HG02759 (cell line): ENCODE results near the gene NPDC1.

Source experiments
- ATAC-seq: cut with Tn5 transposase; IDR thresholded peaks from one replicate; pipeline ENCODE4 v1.9.1; 2021; ENCODE audit warnings: mild to moderate bottlenecking, moderate library complexity; ENCODE audit not compliant: unreplicated experiment

Gene NPDC1, protein sequence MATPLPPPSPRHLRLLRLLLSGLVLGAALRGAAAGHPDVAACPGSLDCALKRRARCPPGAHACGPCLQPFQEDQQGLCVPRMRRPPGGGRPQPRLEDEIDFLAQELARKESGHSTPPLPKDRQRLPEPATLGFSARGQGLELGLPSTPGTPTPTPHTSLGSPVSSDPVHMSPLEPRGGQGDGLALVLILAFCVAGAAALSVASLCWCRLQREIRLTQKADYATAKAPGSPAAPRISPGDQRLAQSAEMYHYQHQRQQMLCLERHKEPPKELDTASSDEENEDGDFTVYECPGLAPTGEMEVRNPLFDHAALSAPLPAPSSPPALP

DNA sequence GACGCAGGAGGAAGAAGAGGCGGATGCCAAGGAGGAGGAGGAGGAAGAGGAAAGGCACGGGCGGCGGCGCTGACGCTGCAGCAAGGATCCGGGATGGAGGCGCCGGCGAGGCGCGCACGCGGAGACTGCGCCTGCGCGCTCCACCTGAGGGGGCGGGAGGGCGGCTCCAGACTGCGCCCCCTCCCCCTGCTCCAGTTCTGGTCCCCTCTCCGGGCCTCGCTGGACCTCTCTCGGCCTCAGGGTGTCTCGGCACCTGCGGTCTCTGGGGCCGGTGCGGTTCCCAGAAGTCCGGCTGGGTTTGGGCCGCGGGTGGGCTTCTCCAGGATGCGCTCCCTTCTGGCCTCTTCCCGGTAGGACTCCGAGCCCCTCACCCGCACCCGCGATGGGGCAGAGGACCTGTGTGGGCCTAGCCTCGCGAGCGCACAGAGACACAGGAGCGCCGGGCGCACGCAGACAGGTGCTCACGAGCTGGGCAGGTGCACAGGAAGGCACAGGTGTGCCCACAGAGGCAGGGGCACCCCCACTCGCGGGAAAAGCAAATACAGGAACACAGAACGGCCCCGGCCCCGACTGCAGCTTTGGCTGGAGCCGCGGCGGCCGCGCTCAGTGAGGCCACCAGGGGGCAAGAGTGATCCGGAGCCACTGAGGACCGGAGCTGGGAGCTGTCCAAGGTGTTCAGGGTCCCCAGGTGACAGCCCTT, at the start of gene NPDC1:
TSS of gene NPDC1 (minus strand) at position 90 of the 700 bp plus-strand sequence. CDS start 188 bp downstream, outside the sequence.
- ATAC-seq = no peak

DNA sequence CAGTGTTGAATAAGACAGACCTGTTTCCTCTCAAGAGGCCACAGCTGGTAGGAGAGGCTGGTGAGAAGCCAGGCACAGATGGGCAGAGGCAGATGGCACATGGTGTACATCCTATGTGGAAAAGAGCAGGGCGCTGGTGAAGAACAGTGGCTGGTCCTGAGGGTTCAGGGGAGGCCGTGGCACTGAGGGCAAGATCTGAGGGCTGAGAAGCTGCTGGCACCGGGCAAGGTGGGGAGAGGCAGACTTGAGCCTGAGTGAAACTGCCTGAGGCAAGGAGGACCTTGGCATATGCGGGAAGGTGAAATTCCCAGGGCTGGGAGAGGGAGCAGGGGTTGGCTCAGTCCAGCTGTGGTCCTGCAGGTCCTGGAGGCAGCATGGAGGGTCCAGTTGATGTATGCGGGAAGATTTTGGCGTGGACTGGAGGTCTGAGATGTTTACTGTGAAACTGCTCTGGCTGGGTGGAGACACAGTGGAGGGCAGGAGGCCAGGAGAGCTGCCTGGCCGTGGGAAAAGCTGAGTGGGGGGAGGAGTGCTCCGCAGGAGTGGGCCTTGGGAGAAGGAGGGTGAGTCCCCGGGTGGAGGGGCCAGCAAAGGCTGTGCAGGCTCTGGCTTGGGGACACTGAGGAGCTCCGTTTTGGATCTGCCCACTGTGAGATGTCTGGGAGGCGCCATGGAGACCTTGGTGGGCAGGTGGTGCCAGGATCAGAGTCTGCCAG, 43.4 kb upstream of the NPDC1 start:
- no peak for ATAC-seq

DNA sequence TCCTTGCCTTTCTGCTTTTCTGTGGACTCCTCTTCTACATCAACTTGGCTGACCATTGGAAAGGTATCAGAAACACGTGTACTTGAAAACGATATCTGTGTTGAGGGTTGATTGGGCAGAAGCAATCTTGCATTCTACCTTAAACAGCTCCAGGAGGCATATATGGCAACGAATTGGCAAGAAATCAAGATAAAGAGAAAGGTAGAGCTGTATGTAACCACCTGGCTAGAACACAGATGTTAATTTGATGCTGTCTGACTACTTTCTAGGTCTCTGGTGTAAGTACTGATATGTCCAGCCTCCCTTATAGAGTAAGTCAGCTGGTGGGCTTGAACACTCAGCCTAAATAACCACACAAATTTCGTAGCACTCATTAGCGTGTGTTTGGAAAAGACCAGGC, 42.1 kb upstream of the NPDC1 start:
- ATAC-seq = no peak

DNA sequence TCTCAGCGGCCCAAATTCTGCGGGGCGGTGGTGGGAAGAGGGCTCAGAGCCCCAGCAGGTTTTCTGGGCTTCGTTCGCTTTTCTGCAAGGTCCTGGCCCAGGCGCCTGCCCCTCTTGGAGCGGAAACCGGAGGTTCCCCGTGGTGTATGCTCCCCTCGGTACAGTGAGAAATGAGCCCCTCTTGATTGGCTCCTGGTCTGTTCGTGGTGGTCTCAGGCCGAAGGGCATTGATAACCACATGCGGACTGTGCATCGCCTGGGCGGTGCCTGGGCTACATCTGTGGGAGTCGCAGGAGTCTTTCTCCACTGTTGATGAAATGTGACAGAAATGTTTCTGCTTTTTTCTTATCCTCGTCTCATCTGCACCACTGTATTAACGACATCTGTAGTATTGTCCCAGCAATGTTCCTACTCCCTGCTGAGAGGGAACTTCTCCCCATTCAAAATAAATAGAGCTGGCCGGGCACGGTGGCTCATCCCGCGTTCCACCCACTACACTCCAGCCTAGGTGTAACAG, 41.5 kb upstream of the NPDC1 start:
- ATAC-seq = no peak

DNA sequence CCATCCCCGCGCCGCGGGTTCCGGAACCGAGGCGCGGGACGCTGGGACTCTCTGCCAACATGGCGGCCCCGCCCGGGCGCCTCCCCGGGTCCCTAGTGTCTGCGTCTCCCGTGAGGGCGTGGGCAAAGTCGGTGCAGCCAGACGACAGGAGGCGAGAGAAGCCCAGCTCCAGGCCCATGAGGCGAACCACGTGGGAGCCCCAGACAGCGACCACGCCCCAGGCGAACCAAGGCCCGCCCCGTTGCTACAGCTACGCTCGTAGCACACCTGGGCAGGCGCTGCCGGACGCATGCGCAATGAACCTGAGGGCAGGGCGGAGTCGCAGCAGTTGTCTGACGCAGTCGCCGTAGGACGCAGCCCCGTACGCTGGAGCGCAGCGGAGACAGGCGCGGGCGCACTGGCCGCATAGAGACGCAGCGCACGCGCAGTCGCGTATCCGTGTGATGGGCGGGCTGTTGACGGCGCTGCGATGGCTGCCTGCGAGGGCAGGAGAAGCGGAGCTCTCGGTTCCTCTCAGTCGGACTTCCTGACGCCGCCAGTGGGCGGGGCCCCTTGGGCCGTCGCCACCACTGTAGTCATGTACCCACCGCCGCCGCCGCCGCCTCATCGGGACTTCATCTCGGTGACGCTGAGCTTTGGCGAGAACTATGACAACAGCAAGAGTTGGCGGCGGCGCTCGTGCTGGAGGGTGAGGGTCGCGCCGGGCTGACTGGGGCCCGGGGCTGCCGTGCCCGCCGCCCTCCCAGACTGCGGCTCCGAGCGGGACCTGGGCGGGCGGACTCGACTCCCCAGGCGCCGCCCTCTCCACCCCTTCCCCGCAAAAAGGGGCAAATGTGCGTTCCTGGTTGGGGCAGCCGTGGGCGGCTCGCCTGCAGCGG, 40.8 kb upstream of the NPDC1 start, which contains the start of gene MAN1B1:
TSS of gene MAN1B1 (plus strand) at position 455 of the 878 bp plus-strand sequence. CDS start at position 470, 15 bp downstream.
- peak; percentile 78 for ATAC-seq

DNA sequence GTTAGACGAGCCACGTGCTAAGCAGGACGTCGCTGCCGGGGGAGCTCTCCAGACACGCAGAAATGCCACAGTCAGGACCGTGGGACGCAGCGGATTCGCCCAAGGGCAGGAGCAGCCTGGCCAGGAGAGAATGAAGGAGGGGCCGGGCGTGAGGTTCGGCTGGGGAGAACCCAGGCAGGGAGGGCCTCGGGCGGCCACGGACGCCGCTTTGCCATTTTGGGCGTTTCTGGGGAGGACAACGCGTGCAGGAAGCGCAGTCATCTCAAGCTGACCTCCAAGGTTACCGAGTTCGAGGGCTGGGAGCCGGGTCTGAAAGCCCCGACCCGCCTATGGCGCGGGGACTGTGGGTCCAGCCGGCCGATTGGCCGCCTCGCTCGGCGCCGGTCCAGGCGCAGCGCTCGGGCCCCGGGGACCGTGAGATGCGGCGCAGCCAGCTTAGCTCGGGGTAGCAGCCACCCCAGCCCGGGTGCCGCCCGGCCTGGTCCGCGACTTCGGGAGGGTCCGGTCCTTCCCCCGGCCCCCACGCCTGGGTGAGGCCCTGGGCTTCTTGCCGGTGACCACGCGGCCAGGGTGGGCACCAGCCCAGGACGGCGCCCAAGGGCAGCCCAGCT, 40.0 kb upstream of the NPDC1 start:
- ATAC-seq = no peak

DNA sequence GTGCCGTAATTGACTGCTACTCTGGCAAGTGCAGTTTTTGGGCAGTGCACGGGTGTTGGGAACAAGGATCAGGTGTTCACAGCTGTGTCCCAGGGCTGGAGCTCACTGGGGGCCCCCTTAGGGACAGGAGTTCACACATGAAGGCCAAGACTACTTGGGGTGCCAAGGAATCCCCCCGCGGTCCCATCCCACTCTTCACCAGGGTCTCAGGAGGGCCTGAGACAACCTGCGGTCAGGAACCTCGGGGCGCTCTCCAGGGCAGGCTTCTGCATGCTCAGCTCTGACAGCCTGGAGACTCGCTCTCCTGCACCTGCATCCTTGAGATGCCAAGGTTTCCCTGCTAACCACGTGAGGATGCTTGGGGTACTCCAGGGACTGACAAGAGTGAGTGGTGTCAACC, 38.5 kb upstream of the NPDC1 start:
- no peak for ATAC-seq

DNA sequence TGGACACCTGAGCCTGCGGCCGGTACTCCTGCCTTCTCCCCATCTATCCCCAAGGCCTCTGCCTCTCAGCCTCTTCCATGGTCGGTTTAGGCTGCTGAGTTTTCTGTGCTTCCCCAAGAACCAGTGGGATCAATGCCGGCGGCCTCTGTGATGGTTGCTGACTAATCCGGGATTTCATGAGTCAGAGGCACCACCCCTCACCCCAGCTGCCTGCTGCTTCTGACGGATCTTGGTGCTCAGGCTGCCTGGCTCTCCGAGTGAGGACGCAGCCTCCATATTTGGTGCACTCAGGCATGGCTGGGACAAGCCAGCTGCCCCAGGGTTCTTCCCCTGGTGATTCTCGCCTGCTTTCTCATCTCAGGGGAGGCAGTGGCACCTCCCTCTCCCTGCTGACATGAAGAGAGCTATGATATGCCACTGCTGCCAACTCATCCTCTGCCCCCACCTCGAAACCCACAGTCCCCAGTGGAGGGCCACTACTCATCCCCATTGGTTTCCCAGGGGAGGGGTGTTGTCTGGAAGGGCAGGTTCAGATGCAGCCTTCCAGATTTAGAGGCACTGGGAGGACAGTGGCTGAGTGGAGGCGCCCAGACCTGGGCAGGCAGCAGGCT, 37.5 kb upstream of the NPDC1 start:
- no peak for ATAC-seq

DNA sequence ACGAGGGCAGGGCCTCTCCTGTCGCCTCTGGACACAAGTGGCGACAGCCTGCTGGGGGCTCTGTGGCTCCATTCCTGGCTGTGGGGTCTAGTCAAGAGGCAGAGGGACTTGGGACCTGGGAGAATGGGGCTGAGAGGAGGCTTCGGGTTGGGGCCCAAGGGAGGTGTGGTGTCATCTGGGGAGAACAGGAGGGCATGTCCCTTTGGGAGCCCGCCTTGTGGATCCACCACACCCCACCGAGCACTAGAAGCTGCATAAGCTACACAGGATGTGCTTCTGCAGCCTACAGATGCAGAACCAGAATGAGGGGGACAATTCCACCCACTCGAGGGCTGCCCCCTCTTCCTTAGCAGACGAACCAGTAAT, 36.9 kb upstream of the NPDC1 start:
- ATAC-seq = no peak

DNA sequence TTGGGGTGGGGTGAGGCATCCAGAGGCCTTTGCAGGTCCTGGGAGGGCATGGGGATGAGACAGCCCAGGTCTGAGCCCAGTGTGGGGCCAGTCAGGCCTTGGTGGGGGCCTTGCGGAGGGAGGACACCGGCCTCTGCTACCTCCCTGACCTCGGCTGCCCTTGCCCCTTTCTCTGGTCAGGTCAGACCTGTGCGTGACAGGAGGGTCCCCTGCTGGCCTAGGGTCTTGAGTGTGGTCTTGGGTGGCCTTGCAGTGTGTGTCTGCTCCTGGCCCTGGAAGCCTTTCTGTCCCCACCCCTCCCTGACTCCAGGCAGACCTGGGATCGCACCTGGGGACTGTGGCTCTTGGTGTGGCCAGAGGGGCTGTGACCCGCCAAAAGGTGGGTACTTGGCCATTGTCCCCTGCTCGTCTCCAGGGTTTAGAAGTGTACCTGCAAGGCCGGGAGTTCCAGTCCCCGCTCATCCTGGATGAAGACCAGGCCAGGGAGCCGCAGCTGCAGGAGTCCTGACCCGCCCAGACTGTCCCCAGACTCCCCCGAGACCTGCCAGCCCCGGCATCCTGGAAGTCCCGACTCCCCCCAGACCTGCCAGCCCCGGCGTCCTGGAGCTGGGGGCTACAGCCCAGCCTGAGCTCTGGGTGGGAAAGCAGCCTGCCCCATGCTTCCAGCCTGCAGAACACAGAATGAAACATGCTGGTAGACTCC, 36.4 kb upstream of the NPDC1 start:
- no peak for ATAC-seq

DNA sequence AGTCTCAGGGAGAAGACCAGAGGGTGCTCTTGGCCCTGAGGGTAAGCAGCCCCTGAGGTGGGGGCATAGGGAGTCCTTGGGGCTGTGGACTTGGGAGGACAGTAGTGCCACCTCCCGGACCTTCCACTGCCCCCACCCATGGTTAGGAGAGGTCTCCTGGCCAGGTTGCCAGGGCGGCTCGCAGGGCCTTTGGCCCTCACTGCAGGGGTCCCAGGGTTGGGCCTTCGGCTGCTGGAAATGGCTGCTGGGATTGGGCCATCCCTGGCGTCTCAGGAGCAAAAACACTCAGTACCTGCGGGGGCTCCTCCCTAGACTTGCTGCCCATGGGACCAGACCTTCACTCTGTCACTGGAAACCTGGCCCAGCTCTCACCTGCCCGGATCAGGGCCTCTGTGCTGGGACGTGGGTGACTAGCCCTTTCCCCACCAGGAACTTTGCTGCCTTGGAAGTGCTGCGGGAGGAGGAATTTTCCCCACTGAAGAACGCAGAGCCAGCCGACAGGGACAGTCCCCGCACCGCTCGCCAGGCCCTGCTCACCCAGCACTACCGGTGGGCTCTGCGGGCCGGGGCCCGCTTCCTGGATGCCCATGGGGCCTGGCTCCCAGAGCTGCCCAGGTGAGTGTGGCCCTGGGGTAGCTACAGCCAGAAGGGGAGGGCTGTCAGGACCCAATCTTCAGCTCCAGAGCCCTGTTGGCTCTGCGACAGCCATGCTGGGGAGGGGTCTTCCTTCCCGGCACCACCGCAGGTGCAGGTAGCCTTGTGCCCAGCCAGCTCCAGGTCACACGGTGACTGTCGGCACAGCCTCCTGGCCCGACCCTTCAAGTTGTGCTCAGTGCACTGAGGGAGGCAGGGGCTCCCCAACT, 34.5 kb upstream of the NPDC1 start:
- no peak for ATAC-seq

DNA sequence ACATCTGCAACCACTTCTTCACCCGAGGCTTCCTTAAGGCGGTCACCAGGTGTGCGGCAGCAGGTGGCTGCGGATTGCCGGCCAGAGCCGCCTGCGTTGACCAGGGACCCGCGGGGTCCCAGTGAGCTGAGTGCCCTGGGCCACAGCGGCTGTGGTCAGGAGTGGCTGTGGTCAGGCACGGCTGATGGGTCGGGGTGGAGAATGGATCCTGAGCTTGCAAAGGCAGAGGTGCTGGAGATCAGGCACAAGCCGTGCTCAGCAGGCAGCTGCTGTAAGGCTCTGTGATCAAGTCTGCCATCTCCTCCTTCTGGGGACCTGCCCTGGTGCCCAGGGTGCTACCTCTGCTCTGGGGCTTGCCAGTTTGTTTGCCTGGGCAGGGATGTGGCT, 33.4 kb upstream of the NPDC1 start:
- ATAC-seq = no peak

DNA sequence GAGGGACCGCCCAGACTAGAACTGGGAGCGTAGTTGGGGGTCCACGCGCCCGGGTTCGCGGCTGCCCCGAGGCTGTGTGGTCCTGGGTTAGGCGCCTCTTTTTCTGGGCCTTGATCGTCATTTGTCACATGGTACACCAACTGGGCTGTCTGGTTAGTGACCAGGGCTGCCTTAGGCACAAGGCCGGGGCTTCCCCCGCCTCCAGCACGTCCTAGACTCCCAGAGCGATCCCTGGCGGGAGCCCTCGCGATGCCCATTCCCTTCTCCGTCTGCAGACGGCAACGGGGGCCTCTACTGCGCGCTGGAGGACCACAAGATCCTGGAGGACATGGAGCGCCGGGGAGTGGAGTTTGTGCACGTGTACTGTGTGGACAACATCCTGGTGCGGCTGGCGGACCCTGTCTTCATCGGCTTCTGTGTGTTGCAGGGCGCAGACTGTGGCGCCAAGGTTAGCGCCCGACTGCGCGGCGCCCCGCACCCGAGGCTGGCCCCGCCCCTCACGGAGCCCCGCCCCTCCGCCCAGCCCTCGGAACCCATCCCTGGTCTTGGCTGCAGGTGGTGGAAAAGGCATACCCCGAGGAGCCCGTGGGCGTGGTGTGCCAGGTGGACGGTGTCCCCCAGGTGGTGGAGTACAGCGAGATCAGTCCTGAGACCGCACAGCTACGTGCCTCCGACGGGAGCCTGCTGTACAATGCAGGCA, 32.9 kb upstream of the NPDC1 start:
- no peak for ATAC-seq

DNA sequence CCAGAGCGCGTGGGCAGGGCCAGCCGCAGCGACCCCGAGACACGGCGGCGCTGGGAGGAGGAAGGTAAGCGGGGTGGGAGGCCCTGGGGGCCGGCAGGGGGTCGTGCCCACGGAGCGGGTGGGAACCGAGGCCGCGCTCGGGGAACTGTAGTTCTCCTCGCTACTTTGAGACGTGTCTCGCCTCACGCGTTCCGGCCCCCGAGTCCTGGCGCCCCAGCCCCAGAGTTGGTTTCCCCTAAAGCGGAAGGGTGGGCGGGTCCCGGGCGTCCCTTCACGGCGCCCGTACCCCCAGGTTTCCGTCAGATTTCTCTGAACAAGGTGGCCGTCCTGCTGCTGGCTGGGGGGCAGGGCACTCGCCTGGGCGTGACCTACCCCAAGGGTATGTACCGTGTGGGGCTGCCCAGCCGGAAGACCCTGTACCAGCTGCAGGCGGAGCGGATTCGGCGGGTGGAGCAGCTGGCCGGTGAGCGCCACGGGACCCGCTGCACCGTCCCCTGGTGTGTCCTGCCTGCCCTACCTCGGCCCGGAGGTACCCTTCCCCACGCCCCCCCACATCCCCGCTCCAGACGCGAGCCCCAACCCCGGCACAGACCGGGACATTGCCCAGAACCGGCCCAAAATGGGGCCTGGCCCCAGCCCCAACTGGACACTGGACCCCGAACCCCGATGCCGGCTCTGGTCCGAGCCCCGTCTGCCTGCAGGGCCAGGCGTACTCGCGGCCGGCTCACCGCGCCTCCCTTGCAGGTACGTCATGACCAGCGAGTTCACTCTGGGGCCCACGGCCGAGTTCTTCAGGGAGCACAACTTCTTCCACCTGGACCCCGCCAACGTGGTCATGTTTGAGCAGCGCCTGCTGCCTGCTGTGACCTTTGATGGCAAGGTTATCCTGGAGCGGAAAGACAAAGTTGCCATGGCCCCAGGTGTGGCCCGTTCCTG, 32.0 kb upstream of the NPDC1 start:
- peak; percentile 35 for ATAC-seq

DNA sequence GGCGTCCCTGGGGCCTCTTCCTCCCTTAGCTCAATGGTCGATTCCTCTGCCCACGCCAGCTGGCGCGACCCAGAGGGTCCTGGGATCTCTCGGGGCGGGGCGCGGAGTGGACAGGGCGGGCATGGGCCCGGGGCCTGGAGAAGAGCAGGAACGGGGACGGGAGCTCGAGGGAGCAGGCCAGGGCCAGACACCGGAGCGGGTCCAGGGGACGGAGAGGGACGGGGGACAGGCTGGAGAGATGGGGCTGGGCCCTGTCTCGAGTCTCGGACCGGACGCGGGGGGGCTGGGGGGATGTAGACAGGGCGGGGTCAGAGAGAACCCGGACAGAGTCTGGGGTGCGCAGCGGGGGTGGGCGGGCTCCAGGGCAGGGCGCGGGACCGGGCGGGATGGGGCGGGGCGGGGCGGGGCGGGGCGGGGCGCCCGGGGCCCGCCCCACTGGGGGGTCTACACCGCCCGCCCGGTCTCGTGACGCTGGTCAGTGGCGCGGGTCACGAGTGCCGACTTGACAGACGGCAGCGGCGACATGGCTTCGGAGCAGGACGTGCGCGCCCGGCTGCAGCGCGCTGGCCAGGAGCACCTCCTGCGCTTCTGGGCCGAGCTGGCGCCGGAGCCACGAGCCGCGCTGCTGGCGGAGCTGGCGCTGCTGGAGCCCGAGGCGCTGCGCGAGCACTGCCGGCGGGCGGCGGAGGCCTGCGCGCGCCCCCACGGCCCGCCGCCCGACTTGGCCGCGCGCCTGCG, 31.2 kb upstream of the NPDC1 start, which contains the start of gene UAP1L1:
TSS of gene UAP1L1 (plus strand) at position 508 of the 738 bp plus-strand sequence. CDS start at position 524, 16 bp downstream.
- peak; percentile 65 for ATAC-seq

DNA sequence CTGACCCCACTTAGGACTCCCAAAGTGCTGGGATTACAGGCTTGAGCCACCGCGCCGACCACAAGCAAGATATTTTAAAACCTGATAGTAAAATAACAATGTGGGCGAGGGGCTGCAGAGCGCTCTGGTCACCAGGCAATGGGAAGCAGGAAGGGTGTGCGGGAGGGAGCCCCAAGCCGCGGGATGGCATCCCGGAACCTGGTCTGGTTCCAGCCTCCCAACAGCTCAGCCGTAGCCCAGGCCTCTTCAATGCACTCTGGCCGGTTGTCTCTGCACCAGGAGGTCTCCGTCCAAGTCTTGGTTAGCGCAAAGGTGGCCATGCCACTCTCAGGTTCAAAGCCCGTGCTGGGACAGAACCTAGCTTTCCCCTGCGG, 30.6 kb upstream of the NPDC1 start:
- ATAC-seq = no peak
